SJCRH30 (cell line): Measurements from ENCODE around the gene RHEB. TPM values are rescaled to one million over a fixed set of nuclear protein-coding genes. Genes with fewer than 3 reads are reported as not detected.

ENCODE experiments used
- DNase-seq, 2 experiments: peaks; one replicate each; pipeline ENCODE4 v3.0.0-alpha.2; 2015 to 2020
- H3K27ac ChIP-seq: fragments of 250-450 bp; sonication (Bioruptor Pico); 2 replicates; pipeline ENCODE4 v1.5.1; 2020; ENCODE audit warnings: mild to moderate bottlenecking, moderate library complexity
- H3K27me3 ChIP-seq: fragments of 250-450 bp; sonication (Bioruptor Pico); 2 replicates; pipeline ENCODE4 v1.5.1; 2020; ENCODE audit warnings: mild to moderate bottlenecking, moderate library complexity
- H3K36me3 ChIP-seq: fragments of 250-450 bp; sonication (Bioruptor Pico); 2 replicates; pipeline ENCODE4 v1.5.1; 2020; ENCODE audit warnings: mild to moderate bottlenecking, moderate library complexity
- H3K4me1 ChIP-seq: fragments of 250-450 bp; sonication (Bioruptor Pico); 2 replicates; pipeline ENCODE4 v1.5.1; 2020; ENCODE audit warnings: mild to moderate bottlenecking, moderate library complexity
- H3K4me3 ChIP-seq: fragments of 250-450 bp; sonication (Bioruptor Pico); 2 replicates; pipeline ENCODE4 v1.5.1; 2020; ENCODE audit warnings: mild to moderate bottlenecking, moderate library complexity
- H3K9me3 ChIP-seq: fragments of 250-450 bp; sonication (Bioruptor Pico); replicated peaks from 2 replicates; pipeline ENCODE4 v1.5.1; 2020; ENCODE audit warnings: mild to moderate bottlenecking, moderate library complexity
- total RNA-seq: library from RNA; depleted of rRNA; stranded (reverse); fragments of >200 nt; shearing (Covaris generic); gene quantifications from 2 replicates; pipeline ENCODE4 v1.2.3, GENCODE V29; 2014; rRNA removed

The RHEB gene
- total RNA-seq, 1 experiment from 2014 or later, result 149 TPM

DNA sequence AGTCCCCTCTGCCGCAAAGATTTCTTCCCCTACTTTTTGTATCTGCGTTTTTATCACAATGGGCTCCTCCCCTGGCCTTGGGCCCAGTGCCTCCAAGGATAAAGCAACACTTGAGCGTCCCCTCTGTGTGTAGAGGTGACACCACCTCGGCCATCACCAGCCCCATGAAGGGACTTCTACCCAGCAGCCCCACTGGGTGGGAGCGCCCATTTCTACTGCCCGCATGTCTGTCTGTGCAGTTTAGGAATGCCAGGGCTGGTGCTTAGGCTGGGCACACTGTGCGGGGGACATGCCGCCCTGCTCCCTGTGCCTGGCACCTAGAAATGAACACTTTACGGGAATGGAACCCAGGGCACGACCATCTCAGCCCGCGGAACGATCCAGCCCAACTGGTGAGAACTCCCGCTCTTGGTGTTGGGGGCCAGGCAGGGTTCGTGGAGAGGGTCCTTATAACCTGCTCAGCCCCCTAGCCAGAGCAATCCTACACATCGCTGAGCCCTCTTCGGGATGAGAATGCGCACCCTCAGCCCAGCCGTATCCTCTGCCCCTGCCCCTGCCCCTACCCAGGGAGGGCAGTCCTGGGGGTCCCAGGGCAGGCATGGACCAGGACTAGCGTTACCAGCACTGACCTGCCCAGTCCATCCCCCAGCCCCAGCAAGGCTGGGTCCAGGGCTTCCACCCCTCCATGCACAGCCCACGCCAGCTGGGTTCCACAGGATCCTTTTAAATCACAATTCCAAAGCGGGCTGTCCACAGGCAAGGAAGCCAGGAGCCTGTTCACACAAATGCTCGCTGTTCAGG, 92.6 kb downstream of the RHEB start:
- Histone ChIP-seq H3K4me1 (peaks cover 37% of the 10 kb centered on the region), H3K9me3 (peaks cover 5% of the 10 kb centered on the region; the same call in 1 of the 2 replicates), H3K27me3 (peaks cover 8% of the 10 kb centered on the region; the same call in 1 of the 2 replicates), H3K4me3 (no peak overlapping the region), H3K36me3 (no peaks in the 10 kb centered on the region), H3K27ac (no peak overlapping the region)
- no peak for DNase-seq

DNA sequence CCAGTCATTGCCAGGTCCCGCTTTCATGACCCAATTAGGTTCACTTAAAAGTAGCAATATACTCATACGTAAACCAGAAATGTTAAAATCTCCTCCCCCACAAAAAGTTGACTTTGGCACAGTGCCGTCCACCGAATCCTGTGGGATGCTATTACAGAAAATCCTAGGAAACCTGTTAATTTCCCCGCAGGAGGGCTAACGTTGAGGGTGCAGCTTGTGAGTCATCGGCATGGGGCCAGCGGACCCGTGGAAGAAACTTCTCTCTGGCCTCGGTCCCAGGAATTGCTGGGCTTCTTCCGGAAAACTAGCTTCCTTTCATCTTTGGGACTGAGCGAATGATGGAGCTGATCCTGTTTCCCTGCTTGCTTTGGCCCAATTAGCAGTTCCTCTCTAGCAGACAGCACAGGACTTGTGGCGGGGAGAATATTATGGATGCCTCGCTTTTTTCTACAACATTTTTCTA, 93.2 kb downstream of the RHEB start:
- Histone ChIP-seq H3K27ac (no peak overlapping the region), H3K4me1 (peaks cover 37% of the 10 kb centered on the region), H3K9me3 (peaks cover 5% of the 10 kb centered on the region; the same call in 1 of the 2 replicates), H3K4me3 (no peak overlapping the region), H3K36me3 (no peaks in the 10 kb centered on the region), H3K27me3 (peaks cover 8% of the 10 kb centered on the region; the same call in 1 of the 2 replicates)
- peak; percentile 85 to 90 for DNase-seq

DNA sequence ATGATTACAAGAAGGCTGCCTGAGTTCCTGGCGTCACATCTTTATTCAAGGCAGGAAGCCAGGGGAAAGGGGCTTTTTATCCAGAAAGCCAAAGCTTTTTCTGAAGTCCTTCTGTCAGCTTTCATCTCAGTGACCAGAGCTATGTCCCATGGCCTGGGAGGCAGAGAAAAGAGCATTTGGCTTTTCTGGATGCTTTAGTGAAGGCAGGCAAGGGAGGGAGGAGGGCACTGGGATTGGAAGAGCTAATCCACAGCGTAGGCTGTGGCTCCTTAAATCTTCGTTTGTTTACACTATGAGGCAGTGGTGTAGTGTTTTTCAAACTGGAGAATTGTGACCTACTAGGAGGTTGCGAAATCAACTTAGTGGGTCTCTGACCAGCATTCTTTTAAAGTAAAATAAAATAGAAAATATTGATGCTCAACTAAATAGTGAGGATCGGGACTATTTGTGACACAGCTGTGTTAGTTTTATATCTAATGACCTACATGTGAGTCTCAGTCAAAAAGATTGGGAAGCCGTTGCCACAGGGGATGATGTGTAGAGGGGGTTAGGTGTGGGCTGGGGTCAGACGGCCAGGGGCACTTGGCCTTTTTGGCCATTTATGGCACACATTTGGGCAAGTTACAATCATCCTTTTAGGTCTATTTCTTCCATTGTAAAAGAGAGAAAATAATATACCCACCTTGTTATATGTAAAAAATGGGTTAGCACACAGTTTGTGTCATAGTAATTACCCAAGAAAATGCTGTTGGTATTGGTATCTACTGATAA, 93.8 kb downstream of the RHEB start:
- H3K27me3 ChIP-seq, result peaks cover 8% of the 10 kb centered on the region; the same call in 1 of the 2 replicates
- H3K4me1 ChIP-seq, result peaks cover 37% of the 10 kb centered on the region
- no peak overlapping the region for H3K27ac ChIP-seq
- H3K9me3 ChIP-seq, result peaks cover 5% of the 10 kb centered on the region; the same call in 1 of the 2 replicates
- no peaks in the 10 kb centered on the region for H3K36me3 ChIP-seq
- DNase-seq, result peak in 1 of 2 experiments; percentile 56
- no peak overlapping the region for H3K4me3 ChIP-seq

DNA sequence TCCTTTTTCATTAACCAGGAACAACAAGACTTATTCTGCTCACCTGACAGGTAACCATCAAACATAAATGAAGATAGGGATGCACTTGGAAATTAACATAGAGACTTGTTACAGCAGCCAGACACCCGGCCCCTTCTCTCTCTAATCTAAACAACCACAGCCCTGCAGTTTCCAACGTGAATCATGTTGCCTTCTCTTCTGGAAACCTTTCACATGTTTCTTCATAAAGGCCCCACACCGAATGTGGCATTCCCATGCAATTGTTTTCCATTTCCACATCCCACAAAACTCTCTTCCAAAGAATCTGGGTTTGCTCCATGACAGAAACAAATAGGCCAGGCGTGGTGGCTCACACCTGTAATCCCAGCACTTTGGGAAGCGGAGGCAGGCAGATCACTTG, 94.9 kb downstream of the RHEB start:
- Histone ChIP-seq H3K27ac (no peak overlapping the region), H3K27me3 (peaks cover 8% of the 10 kb centered on the region; the same call in 1 of the 2 replicates), H3K36me3 (no peaks in the 10 kb centered on the region), H3K4me3 (no peak overlapping the region), H3K4me1 (peaks cover 37% of the 10 kb centered on the region), H3K9me3 (peaks cover 5% of the 10 kb centered on the region)
- DNase-seq, result no peak

DNA sequence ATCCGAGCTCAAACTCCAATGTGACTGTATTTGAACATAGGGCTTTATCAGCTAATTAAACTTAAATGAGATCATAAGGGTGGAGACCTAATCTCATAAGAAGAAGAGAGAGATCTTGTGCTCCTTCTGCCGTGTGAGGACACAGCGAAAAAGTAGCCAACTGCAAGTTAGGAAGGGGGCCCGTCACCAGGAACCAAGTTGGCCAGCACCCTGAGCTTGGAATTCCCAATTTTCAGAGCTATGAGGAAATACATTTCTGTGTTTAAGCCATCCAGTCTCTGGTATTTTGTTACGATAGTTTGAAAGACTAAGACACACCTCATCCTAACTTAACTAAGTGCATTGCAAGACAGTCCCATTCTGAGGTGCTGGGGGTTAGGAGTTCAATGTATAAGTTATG, 95.8 kb downstream of the RHEB start:
- H3K36me3 ChIP-seq, result no peaks in the 10 kb centered on the region
- H3K27me3 ChIP-seq, result peaks cover 8% of the 10 kb centered on the region; the same call in 1 of the 2 replicates
- DNase-seq, result no peak
- peaks cover 34% of the 10 kb centered on the region for H3K4me1 ChIP-seq
- peaks cover 8% of the 10 kb centered on the region for H3K9me3 ChIP-seq
- H3K4me3 ChIP-seq, result no peak overlapping the region
- H3K27ac ChIP-seq, result no peak overlapping the region

DNA sequence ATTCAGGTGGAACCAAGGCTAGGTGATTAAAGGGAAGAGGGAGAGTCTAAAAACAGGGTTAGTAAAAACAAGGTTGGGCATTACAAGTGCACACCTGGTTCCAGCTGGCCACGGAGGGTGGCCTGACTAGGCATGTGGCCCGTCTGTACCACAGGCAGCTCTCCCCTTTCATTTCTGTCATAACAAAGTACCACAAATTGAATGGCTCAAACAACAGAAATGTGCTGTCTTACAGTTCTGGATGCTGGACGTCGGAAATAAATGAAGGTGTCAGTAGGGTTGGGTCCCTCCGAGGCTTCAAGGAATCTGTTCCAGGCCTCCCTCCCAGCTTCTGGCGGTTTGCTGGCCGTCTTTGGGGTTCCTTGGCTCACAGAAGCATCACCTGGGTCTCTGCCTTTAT, 96.5 kb downstream of the RHEB start:
- Histone ChIP-seq H3K4me1 (peaks cover 28% of the 10 kb centered on the region), H3K4me3 (no peak overlapping the region), H3K27me3 (peaks cover 8% of the 10 kb centered on the region; the same call in 1 of the 2 replicates), H3K9me3 (peaks cover 8% of the 10 kb centered on the region), H3K36me3 (no peaks in the 10 kb centered on the region), H3K27ac (no peak overlapping the region)
- DNase-seq, result no peak

DNA sequence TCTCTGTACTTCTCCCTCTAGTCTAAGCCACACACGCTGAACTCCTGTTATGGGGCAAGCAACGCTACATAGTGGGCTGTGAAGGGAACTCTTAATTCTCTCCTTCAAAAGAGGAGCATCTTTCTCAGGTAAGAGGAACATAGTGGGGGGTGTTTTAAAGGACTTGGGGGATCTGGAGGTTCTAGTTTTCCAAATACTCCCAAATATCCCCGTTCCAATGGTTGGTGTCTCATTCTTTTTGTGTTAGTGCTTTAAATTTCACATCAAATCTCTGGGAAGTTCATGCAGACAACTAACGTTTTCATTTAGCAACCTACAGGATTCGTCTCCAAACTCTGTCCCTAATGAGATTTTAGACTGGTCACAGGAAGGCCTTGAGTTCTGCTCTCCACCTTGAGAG, 97.5 kb downstream of the RHEB start:
- Histone ChIP-seq H3K4me1 (peaks cover 18% of the 10 kb centered on the region), H3K27ac (no peak overlapping the region), H3K36me3 (no peaks in the 10 kb centered on the region), H3K9me3 (peaks cover 8% of the 10 kb centered on the region), H3K27me3 (peaks cover 8% of the 10 kb centered on the region; the same call in 1 of the 2 replicates), H3K4me3 (no peak overlapping the region)
- DNase-seq, result no peak

DNA sequence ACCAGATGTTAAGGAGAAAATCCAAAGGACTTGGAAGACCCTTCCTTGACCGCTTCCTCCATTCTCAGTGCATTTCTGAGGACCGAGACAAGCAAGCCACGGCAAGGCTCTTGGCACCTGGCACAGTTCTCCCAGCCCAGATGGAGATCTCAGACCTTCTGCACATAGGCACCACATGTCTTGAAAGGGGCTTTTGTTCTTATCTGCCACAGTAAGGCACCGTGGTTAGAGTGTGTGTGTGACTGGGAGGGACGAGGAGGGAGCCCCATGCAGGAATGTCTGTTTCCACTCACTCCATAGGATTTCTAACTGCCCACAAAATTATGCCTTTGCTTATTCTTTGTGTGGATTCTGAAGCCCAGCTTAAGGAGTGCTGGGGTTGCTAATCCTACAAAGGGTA, 99.6 kb downstream of the RHEB start:
- Histone ChIP-seq H3K36me3 (no peaks in the 10 kb centered on the region), H3K4me3 (no peak overlapping the region), H3K27ac (no peak overlapping the region), H3K4me1 (no peaks in the 10 kb centered on the region), H3K9me3 (peaks cover 8% of the 10 kb centered on the region), H3K27me3 (peaks cover 6% of the 10 kb centered on the region; the same call in 1 of the 2 replicates)
- DNase-seq, result peak in 1 of 2 experiments; percentile 43

DNA sequence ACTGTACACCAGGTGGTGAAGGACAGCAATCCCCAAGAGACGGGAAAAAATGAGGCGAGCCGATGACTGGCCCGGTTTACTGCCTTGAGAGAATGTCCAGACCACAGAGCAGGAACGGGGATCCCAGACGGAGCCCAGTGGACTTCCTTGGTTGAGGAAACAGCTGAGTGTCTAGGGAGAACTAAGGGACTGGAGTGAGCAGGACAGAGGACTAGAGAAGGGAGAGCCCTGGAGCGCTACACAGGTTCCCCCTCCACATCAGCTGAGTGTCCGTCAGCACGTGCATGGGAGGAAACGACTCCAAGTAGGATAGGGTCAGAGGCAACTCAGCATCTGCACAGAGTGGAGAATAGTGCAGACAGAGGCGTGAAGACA, 102.8 kb downstream of the RHEB start:
- no peak overlapping the region for H3K4me3 ChIP-seq
- H3K4me1 ChIP-seq, result no peaks in the 10 kb centered on the region
- peaks cover 4% of the 10 kb centered on the region for H3K27me3 ChIP-seq
- H3K9me3 ChIP-seq, result peaks cover 3% of the 10 kb centered on the region
- peak; percentile 31 to 47 for DNase-seq
- no peaks in the 10 kb centered on the region for H3K36me3 ChIP-seq
- H3K27ac ChIP-seq, result no peak overlapping the region

DNA sequence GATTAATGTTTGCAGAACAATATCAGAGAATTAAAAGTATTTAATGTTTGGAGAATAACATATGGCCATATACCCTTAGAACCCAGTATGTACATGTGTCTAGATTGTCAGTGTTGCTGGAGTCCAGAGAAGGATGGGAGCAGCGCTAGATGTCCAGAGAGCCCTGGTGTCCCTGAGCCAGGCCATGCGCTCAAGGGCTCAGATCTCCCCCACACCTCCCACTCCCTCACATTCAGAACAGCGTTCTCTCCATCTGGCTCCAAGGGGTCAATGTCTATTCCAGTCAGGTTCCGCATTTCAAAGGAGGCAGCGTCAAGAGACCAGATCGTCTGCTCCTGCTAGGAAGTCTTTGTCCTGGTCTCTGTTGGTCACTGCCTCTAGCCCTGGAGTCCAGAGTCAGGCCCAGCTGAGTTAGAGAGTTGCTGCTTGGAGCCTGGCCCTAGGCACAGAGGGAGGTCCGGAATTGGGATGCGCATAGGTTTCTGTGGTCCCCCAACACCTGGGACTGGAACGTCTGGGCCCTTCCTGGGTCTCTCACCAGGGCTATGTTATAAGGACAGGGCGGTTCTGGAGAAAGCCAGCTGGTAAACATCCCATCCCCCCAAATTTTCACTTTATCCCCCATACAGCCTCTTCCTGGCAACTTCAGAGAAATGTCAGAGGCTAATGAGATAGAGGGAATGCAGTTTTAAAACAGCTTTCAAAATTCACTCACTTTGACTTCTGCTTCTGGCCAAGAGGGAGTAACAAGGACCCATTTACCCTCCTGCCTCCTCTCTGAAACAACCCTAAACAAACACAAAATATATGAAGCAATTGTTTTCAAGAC, 103.4 kb downstream of the RHEB start:
- Histone ChIP-seq H3K4me3 (no peak overlapping the region), H3K9me3 (peaks cover 3% of the 10 kb centered on the region), H3K36me3 (no peaks in the 10 kb centered on the region), H3K4me1 (no peaks in the 10 kb centered on the region), H3K27ac (no peak overlapping the region), H3K27me3 (peaks cover 9% of the 10 kb centered on the region)
- DNase-seq, result no peak

Other genes starting within 250 kb of the RHEB start
- 56.8 and 61.5 TPM in 2 replicates for gene NUB1, start 178.1 kb downstream of the RHEB start, total RNA-seq
- gene WDR86, start 109.9 kb downstream of the RHEB start, total RNA-seq, result 0.46 and 1.0 TPM in 2 replicates
- gene CRYGN, start 79.8 kb downstream of the RHEB start, total RNA-seq, result not detected in 2 replicates